ENCODE results near the gene ZSWIM3. TPM values are rescaled to one million over a fixed set of nuclear protein-coding genes. Genes with fewer than 3 reads are reported as not detected.

The ZSWIM3 gene
- total RNA-seq, 4 donors from 2014 or later = 2.2 to 4.5 (median 3.9) TPM

DNA sequence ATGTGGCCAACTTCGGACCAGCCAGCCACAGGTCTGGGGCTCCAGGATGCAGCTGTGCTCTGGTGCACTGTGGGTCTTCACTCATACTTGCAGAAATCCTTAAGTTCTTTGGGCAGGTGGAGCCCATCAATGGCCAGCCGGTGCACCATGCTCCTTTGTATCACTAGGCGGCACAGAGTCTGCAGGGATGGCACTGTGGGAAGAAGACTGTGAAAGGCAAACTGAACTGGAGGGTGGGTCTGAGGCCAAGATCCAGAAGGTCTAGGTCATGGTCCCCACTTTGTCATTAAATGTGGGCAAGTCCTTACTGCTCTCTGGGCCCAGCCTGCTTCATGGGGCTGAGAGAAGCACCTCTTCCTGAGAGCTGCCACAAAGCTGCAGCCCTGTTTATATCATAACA lies 31.3 kb downstream of the ZSWIM3 start:
- Histone ChIP-seq H3K4me3 (replicated peaks in 1 of 3) (no peak overlapping the region), H3K4me1 (peaks cover 10 to 28% of the 10 kb centered on the region in 2 donors), H3K9me3 (no peaks in the 10 kb centered on the region), H3K27ac (no peak overlapping the region), H3K36me3 (peaks cover 4 to 5% of the 10 kb centered on the region in 2 donors), H3K27me3 (no peaks in the 10 kb centered on the region)
- WGBS, 2 donors = 83 to 96% methylated on average over 2 to 3 of the region's 3 CpGs
- no peak for DNase-seq
- intact Hi-C loops (cut with DNase I) = no loop called here
- TF ChIP-seq, protein P1, sequence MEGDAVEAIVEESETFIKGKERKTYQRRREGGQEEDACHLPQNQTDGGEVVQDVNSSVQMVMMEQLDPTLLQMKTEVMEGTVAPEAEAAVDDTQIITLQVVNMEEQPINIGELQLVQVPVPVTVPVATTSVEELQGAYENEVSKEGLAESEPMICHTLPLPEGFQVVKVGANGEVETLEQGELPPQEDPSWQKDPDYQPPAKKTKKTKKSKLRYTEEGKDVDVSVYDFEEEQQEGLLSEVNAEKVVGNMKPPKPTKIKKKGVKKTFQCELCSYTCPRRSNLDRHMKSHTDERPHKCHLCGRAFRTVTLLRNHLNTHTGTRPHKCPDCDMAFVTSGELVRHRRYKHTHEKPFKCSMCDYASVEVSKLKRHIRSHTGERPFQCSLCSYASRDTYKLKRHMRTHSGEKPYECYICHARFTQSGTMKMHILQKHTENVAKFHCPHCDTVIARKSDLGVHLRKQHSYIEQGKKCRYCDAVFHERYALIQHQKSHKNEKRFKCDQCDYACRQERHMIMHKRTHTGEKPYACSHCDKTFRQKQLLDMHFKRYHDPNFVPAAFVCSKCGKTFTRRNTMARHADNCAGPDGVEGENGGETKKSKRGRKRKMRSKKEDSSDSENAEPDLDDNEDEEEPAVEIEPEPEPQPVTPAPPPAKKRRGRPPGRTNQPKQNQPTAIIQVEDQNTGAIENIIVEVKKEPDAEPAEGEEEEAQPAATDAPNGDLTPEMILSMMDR (IDR thresholded peaks at IDR 0.05) = no peak
- no peak for TF ChIP-seq POLR2A (IDR thresholded peaks at IDR 0.05)

DNA sequence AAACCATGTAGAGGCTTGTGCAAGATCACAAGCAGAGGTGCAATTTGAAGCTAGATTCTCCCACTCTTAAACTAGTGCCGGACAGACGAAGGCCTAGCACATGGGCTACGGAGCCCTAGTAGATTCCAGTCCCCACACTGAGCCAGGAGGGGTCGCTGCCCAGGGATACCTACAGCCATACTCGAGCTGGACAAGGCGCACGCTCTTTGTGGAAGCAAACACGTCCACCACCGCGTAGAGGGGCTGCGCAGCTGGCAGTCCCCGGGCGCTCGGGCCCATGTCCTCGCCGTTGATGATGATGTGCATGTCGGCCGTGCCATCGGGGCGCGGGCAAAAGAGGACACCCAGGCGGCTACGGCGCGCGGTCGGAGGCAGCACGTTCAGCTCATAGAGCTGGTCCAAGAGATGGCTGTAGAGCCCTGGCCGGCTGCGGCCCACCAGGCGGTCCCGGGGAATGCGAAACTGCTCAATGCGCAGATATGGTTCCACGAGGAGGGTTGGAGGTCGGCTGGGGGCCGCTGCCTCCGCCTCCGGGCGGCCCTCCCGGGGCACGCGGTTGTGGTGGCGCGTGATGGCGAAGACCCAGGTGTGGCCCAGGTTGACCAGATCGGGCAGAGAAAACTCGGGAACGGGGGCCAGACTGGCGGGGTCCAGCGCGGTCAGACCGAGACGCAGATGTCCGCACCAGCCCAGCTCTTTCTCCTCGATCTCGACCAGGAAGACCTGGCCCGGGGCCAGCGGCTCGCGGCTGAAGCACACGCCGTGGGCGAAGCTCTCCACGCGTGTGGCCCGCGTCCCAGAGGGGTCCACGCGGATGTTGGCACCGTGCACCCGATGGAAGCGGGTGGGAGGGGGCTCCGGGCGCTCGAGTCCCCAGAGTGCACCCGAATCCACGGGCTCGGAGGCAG lies 32.9 kb downstream of the ZSWIM3 start:
- peaks cover 10 to 24% of the 10 kb centered on the region in 2 donors for H3K4me1 ChIP-seq
- intact Hi-C loops (cut with DNase I) = loop anchor here (5.0 kb wide), 1 partner anchor 42 kb away; the partner anchor contains the start of gene PCIF1

DNA sequence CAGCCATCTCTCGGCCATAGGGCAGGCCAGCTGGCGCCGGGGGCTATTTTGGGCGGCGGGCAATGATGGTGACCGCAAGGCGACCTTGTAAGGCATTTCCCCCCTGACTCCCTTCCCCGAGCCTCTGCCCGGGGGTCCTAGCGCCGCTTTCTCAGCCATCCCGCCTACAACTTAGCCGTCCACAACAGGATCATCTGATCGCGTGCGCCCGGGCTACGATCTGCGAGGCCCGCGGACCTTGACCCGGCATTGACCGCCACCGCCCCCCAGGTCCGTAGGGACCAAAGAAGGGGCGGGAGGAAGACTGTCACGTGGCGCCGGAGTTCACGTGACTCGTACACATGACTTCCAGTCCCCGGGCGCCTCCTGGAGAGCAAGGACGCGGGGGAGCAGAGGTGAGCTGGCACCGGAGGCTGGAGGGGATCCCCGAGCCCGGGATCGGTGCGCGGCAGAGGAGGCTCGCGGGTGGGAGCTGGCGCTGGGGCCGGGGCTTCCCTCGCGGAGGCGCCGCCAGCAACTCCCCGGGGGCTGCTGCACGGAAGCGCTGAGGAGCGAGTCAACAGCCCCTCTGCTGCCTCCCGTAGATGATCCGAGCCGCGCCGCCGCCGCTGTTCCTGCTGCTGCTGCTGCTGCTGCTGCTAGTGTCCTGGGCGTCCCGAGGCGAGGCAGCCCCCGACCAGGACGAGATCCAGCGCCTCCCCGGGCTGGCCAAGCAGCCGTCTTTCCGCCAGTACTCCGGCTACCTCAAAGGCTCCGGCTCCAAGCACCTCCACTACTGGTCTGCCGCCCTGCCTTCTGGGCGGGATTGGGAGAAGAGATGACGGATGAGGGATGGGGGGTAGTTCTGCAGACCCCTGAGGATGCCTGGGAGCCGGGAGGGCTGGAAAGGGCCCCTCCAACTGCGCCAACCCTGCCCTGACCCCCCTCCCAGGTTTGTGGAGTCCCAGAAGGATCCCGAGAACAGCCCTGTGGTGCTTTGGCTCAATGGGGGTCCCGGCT lies 33.9 kb downstream of the ZSWIM3 start, which contains the start of the genes CTSA and NEURL2:
CTSA (plus strand) TSS at position 351 of the 999 bp plus-strand sequence; CDS start at position 585, 234 bp downstream.
NEURL2 (minus strand) TSS at position 224 of the 999 bp plus-strand sequence; CDS start at position 7, 217 bp downstream.
- 2% methylated on average over 29 to 32 of the region's 78 CpGs for WGBS, 2 donors
- TF ChIP-seq, protein P1 (IDR thresholded peaks at IDR 0.05) = no peak
- TF ChIP-seq POLR2A (IDR thresholded peaks at IDR 0.05) = peak; percentile 14 to 76
- Histone ChIP-seq H3K27ac (peak within 1 kb of the TSS; percentile 66 to 79 (median 68)), H3K36me3 (peaks cover 0 to 9% of the 10 kb centered on the region in 2 donors), H3K27me3 (no peaks in the 10 kb centered on the region), H3K4me1 (peaks cover 10 to 24% of the 10 kb centered on the region in 2 donors), H3K4me3 (replicated peaks in 1 of 3) (peak within 1 kb of the TSS; percentile 16 to 81 (median 67)), H3K9me3 (no peaks in the 10 kb centered on the region)
- DNase-seq = peak; percentile 94 to 96
- intact Hi-C loops (cut with DNase I) = loop anchor here (5.0 kb wide), 1 partner anchor 41 kb away; the partner anchor contains the start of gene PCIF1

More for the DNA sequence above, 32.9 kb downstream of the ZSWIM3 start:
- peak; percentile 79 to 82 for DNase-seq
- WGBS, 2 donors = 1 to 2% methylated on average over 22 to 32 of the region's 79 CpGs
- Histone ChIP-seq H3K9me3 (no peaks in the 10 kb centered on the region), H3K27ac (peak overlapping the region; percentile 66 to 79 (median 68)), H3K4me3 (replicated peaks in 1 of 3) (peak overlapping the region; percentile 16 to 81 (median 67)), H3K27me3 (no peaks in the 10 kb centered on the region), H3K36me3 (peaks cover 0 to 9% of the 10 kb centered on the region in 2 donors)
- TF ChIP-seq, protein P1 (IDR thresholded peaks at IDR 0.05) = peak; percentile 11 to 61 (median 34)
- no peak for TF ChIP-seq POLR2A (IDR thresholded peaks at IDR 0.05)

DNA sequence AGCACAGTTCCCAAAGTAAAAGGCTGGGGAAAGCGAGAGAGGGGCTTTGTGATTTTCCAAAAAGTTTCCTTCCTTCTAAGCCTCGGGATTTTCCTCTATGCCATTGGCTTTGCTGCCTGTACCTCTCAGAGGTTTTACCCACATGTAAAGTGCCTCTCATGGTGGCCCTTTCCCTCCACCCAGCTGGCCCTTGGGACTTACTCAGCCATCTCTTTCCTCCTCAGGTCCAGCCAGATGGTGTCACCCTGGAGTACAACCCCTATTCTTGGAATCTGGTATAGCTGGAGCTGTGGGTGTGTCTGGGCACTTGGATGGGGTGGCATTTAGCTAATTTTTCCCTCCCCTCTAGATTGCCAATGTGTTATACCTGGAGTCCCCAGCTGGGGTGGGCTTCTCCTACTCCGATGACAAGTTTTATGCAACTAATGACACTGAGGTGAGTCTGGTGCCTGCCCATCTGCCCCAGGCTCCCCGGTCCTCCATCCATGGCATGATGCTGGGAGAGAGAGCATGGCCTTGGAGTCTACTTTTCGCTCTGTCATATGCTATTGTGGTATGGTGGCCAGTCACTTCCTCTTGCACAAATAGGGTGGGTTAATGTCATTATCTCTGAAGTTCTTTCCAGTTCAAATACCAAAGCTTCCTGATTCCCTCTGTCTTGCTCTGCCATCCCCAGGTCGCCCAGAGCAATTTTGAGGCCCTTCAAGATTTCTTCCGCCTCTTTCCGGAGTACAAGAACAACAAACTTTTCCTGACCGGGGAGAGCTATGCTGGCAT lies 34.8 kb downstream of the ZSWIM3 start:
- H3K9me3 ChIP-seq = no peaks in the 10 kb centered on the region
- intact Hi-C loops (cut with DNase I) = loop anchor here (5.0 kb wide), 1 partner anchor 40 kb away; the partner anchor contains the start of gene PCIF1
- peaks cover 10 to 24% of the 10 kb centered on the region in 2 donors for H3K4me1 ChIP-seq
- peak in 1 of 2 donors; percentile 41 for DNase-seq
- TF ChIP-seq, protein P1 (IDR thresholded peaks at IDR 0.05) = no peak
- no peak for TF ChIP-seq POLR2A (IDR thresholded peaks at IDR 0.05)
- no peaks in the 10 kb centered on the region for H3K27me3 ChIP-seq
- peaks cover 0 to 9% of the 10 kb centered on the region in 2 donors for H3K36me3 ChIP-seq
- peak overlapping the region in 1 of 3 donors; percentile 67 for H3K4me3 ChIP-seq (replicated peaks in 1 of 3)
- WGBS, 2 donors = 83 to 86% methylated on average over 9 of the region's 9 CpGs
- no peak overlapping the region for H3K27ac ChIP-seq

Measured in thyroid gland (tissue), 4 donors.